Vagina (tissue), 2 donors: ENCODE measurements around the gene HASPIN.

Experiments used
- POLR2A ChIP-seq, 2 donors: fragments of 450-650 bp; IDR thresholded peaks; one replicate each; pipeline ENCODE4 v1.6.1; 2017; ENCODE audit warnings: antibody characterized with exemption in 2 of 2, mild to moderate bottlenecking in 2 of 2, moderate library complexity in 2 of 2
- TF ChIP-seq, protein P1 (sequence below), 3 experiments: fragments of 450-650 bp in 2 of 3; fragments of 200-600 bp in 1 of 3; sonication (generic) in 1 of 3; IDR thresholded peaks; one replicate each; pipeline ENCODE4 v1.5.1; 2017 to 2019; ENCODE audit warnings: antibody characterized with exemption in 3 of 3, mild to moderate bottlenecking in 2 of 3, moderate library complexity in 2 of 3

GRCh38 chr17:3693141-3693540, 30.6 kb upstream of the HASPIN start:
- TF ChIP-seq, protein P1, sequence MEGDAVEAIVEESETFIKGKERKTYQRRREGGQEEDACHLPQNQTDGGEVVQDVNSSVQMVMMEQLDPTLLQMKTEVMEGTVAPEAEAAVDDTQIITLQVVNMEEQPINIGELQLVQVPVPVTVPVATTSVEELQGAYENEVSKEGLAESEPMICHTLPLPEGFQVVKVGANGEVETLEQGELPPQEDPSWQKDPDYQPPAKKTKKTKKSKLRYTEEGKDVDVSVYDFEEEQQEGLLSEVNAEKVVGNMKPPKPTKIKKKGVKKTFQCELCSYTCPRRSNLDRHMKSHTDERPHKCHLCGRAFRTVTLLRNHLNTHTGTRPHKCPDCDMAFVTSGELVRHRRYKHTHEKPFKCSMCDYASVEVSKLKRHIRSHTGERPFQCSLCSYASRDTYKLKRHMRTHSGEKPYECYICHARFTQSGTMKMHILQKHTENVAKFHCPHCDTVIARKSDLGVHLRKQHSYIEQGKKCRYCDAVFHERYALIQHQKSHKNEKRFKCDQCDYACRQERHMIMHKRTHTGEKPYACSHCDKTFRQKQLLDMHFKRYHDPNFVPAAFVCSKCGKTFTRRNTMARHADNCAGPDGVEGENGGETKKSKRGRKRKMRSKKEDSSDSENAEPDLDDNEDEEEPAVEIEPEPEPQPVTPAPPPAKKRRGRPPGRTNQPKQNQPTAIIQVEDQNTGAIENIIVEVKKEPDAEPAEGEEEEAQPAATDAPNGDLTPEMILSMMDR (IDR thresholded peaks at IDR 0.05): no peak
- TF ChIP-seq POLR2A (IDR thresholded peaks at IDR 0.05): no peak
